HCT116 (cell line): Measurements from ENCODE around the gene COL4A1. TPM values are rescaled to one million over a fixed set of nuclear protein-coding genes. Genes with fewer than 3 reads are reported as not detected.

Experiments
- ATAC-seq: fragments of 200-7000 bp; cut with Tn5 transposase; 2 replicates; pipeline ENCODE4 v1.9.1; 2020; ENCODE audit warnings: mild to moderate bottlenecking, moderate library complexity
- BruUV-seq: library from RNA; stranded (reverse); fragments of 400-500 nt; replicated peaks from 2 replicates; lab custom pipeline; 2021; lab: Mats Ljungman, UMichigan
- CTCF ChIA-PET: fragments of 300-600 bp; sonication (Branson Sonifier 250); formaldehyde crosslinking; loops from one replicate; lab custom pipeline; 2021; ENCODE audit warnings: antibody characterized with exemption; lab: Charles Lee
- POLR2A ChIA-PET: fragments of 300-600, 350-600 bp; sonication (Branson Sonifier 250); formaldehyde crosslinking; loops from one replicate; lab custom pipeline; 2021; ENCODE audit warnings: antibody characterized with exemption; lab: Charles Lee
- RAD21 ChIA-PET, 2 experiments: fragments of 300-600 bp; sonication (Branson Sonifier 250); formaldehyde crosslinking; loops; one replicate each; lab custom pipeline; 2023; ENCODE audit warnings: low total read pairs in 2 of 2; ENCODE audit not compliant: uncharacterized antibody in 2 of 2, unreplicated experiment in 2 of 2, low non-redundant PET in 1 of 2; lab: Charles Lee
- DNase-seq: peaks from one replicate; pipeline ENCODE4 v3.0.0-alpha.2; 2010; ENCODE audit warnings: low read depth, low spot score
- H2AFZ ChIP-seq: fragments of 200-600 bp; shearing (Covaris generic), sonication (generic); 2 replicates; pipeline ENCODE4 v1.6.1; 2017; ENCODE audit warnings: low read depth, mixed run types, mixed read lengths, antibody characterized with exemption, low read length; ENCODE audit not compliant: poor library complexity, severe bottlenecking
- H3K27ac ChIP-seq: 2 replicates; pipeline ENCODE4 v1.5.1; 2012; ENCODE audit warnings: low read depth, low read length
- H3K27me3 ChIP-seq: fragments of 200-600 bp; sonication (generic); 2 replicates; pipeline ENCODE4 v1.6.1; 2016; ENCODE audit warnings: mixed run types, low read length, mixed read lengths; ENCODE audit not compliant: insufficient read depth
- H3K36me3 ChIP-seq, 2 experiments: fragments of 200-500 bp in 1 of 2; fragments of 200-600 bp in 1 of 2; sonication (Bioruptor generic) in 1 of 2; sonication (generic) in 1 of 2; 2 replicates each; pipeline versions ENCODE4 v1.5.1 to v1.6.1; 2014 to 2016; ENCODE audit warnings: low read length in 2 of 2, inconsistent platforms in 1 of 2, mixed read lengths in 1 of 2, mixed run types in 1 of 2; ENCODE audit not compliant: insufficient read depth in 2 of 2, control insufficient read depth in 1 of 2
- H3K4me1 ChIP-seq, 2 experiments: fragments of 200-600 bp in 1 of 2; sonication (generic) in 1 of 2; 2 replicates each; pipeline versions ENCODE4 v1.5.1 to v1.6.1; 2012 to 2017; ENCODE audit warnings: low read length in 2 of 2, inconsistent platforms in 1 of 2, mild to moderate bottlenecking in 1 of 2, mixed read lengths in 1 of 2, mixed run types in 1 of 2, moderate library complexity in 1 of 2; ENCODE audit not compliant: insufficient read depth in 2 of 2, control insufficient read depth in 1 of 2
- H3K4me2 ChIP-seq: fragments of 200-600 bp; sonication (generic); 2 replicates; pipeline ENCODE4 v1.6.1; 2017; ENCODE audit warnings: mixed run types, low read length, mixed read lengths
- H3K4me3 ChIP-seq, 2 experiments: fragments of 200-600 bp in 1 of 2; sonication (generic) in 1 of 2; replicated peaks in 1 of 2; 2 replicates each; pipeline ENCODE4 v1.5.1; 2011 to 2016; ENCODE audit warnings: low read length in 2 of 2, control low read depth in 1 of 2, low read depth in 1 of 2, mild to moderate bottlenecking in 1 of 2, mixed read lengths in 1 of 2, mixed run types in 1 of 2
- H3K79me2 ChIP-seq: fragments of 200-600 bp; sonication (generic); 2 replicates; pipeline ENCODE4 v1.6.1; 2017; ENCODE audit warnings: mild to moderate bottlenecking, mixed run types, low read length, moderate library complexity, mixed read lengths; ENCODE audit not compliant: insufficient read depth
- H3K9ac ChIP-seq: fragments of 200-600 bp; sonication (generic); 2 replicates; pipeline ENCODE4 v1.6.1; 2016; ENCODE audit warnings: low read length, mixed read lengths
- H3K9me2 ChIP-seq: fragments of 200-600 bp; sonication (generic), shearing (Covaris generic); 2 replicates; pipeline ENCODE4 v1.6.1; 2017; ENCODE audit warnings: mixed run types, mild to moderate bottlenecking, moderate library complexity; ENCODE audit not compliant: insufficient read depth
- H3K9me3 ChIP-seq, 2 experiments: fragments of 200-500 bp in 1 of 2; fragments of 200-600 bp in 1 of 2; sonication (Bioruptor generic) in 1 of 2; sonication (generic) in 1 of 2; 2 replicates each; pipeline ENCODE4 v1.6.1; 2014 to 2017; ENCODE audit warnings: low read length in 2 of 2, mixed read lengths in 2 of 2, inconsistent platforms in 1 of 2, low read depth in 1 of 2, mild to moderate bottlenecking in 1 of 2, mixed run types in 1 of 2, moderate library complexity in 1 of 2; ENCODE audit not compliant: control insufficient read depth in 1 of 2, insufficient read depth in 1 of 2
- H4K20me1 ChIP-seq: fragments of 200-600 bp; sonication (generic), shearing (Covaris generic); 2 replicates; pipeline ENCODE4 v1.6.1; 2017; ENCODE audit warnings: mixed run types, mild to moderate bottlenecking, moderate library complexity; ENCODE audit not compliant: insufficient read depth
- CEBPB ChIP-seq: IDR thresholded peaks from 2 replicates; pipeline ENCODE4 v1.6.1; 2012; ENCODE audit warnings: low read depth
- CTCF ChIP-seq, 3 experiments: fragments of 200-600 bp in 1 of 3; sonication (generic) in 1 of 3; IDR thresholded peaks in 2 of 3; conservative IDR thresholded peaks in 1 of 3; 2 replicates each; pipeline ENCODE4 v1.5.1; 2012 to 2017; ENCODE audit warnings: low read depth in 2 of 3, low read length in 2 of 3, antibody characterized with exemption in 1 of 3, borderline replicate concordance in 1 of 3, control low read depth in 1 of 3, mild to moderate bottlenecking in 1 of 3, mixed read lengths in 1 of 3, mixed run types in 1 of 3, moderate library complexity in 1 of 3; ENCODE audit not compliant: insufficient read depth in 1 of 3
- EGR1 ChIP-seq: IDR thresholded peaks from 2 replicates; pipeline ENCODE4 v1.6.1; 2012; ENCODE audit warnings: low read depth
- EZH2 ChIP-seq: fragments of 200-600 bp; sonication (generic); IDR thresholded peaks from 2 replicates; pipeline ENCODE4 v1.6.1; 2017; ENCODE audit warnings: antibody characterized with exemption, mixed run types
- EZH2phosphoT487 ChIP-seq: fragments of 200-600 bp; IDR thresholded peaks from 2 replicates; pipeline ENCODE4 v1.6.1; 2018; ENCODE audit warnings: antibody characterized with exemption, borderline replicate concordance
- FOSL1 ChIP-seq: IDR thresholded peaks from 2 replicates; pipeline ENCODE4 v1.6.1; 2012; ENCODE audit warnings: low read depth
- JUND ChIP-seq: IDR thresholded peaks from 2 replicates; pipeline ENCODE4 v1.6.1; 2012
- MAX ChIP-seq: IDR thresholded peaks from 2 replicates; pipeline ENCODE4 v1.6.1; 2012
- RAD21 ChIP-seq: IDR thresholded peaks from 2 replicates; pipeline ENCODE4 v1.6.1; 2012; ENCODE audit warnings: low read depth, mild to moderate bottlenecking
- SP1 ChIP-seq: IDR thresholded peaks from 2 replicates; pipeline ENCODE4 v1.6.1; 2012; ENCODE audit warnings: low read depth
- SRF ChIP-seq: IDR thresholded peaks from 2 replicates; pipeline ENCODE4 v1.6.1; 2012; ENCODE audit warnings: low read depth
- TCF7L2 ChIP-seq: IDR thresholded peaks from 2 replicates; pipeline ENCODE4 v1.7.0; 2011; ENCODE audit warnings: borderline replicate concordance, inconsistent platforms; ENCODE audit not compliant: insufficient read depth, insufficient read length; ENCODE audit errors: extremely low read depth
- ZFX ChIP-seq: fragments of 450-650 bp; IDR thresholded peaks from 2 replicates; pipeline ENCODE4 v1.6.1; 2017
- intact Hi-C: fragments of 100-400 bp; cut with micrococcal nuclease; formaldehyde crosslinking; loops from 2 replicates; pipeline ENCODE4 v1.10.0; 2022
- total RNA-seq: library from RNA; stranded (reverse); gene quantifications from one replicate; pipeline ENCODE4 v1.2.1, GENCODE V29; 2021; ENCODE audit not compliant: unreplicated experiment
- TF ChIP-seq, protein P1 (sequence below): IDR thresholded peaks from 2 replicates; pipeline ENCODE4 v1.6.1; 2012

COL4A1 gene
- total RNA-seq, 1 experiment from 2014 or later = 0.57 TPM

- Histone ChIP-seq H3K79me2 (no peaks in the 10 kb centered on the region), H2AFZ (peak overlapping the region; percentile 29), H3K4me3 (peak overlapping the region in 1 of 2 experiments; percentile 38; a peak in 2 of 4 replicates), H3K36me3 (no peaks in the 10 kb centered on the region), H4K20me1 (no peaks in the 10 kb centered on the region), H3K9me3 (no peaks in the 10 kb centered on the region), H3K9me2 (no peaks in the 10 kb centered on the region), H3K27me3 (peaks cover 13% of the 10 kb centered on the region; the same call in 1 of the 2 replicates), H3K9ac (0 out of 2 replicates have a peak overlapping the region, but pooled peaks have one; percentile 1), H3K4me1 (peaks cover 22% of the 10 kb centered on the region in 2 experiments), H3K4me2 (peak overlapping the region; percentile 65), H3K27ac (0 out of 2 replicates have a peak overlapping the region, but pooled peaks have one; percentile 63)
- TF ChIP-seq ZFX (no peak), FOSL1 (no peak), SP1 (no peak), EZH2phosphoT487 (no peak), MAX (no peak), EZH2 (no peak), CTCF (IDR thresholded peaks at IDR 0.05 in 2 of 3, conservative IDR thresholded peaks at IDR 0.05 in 1 of 3; ENCODE audit: borderline replicate concordance in 1 of 3, insufficient read depth in 1 of 3, low read depth in 2 of 3, low read length in 2 of 3) (no peak), CEBPB (no peak), JUND (no peak), EGR1 (no peak), TCF7L2 (no peak), RAD21 (no peak), SRF (no peak)
- TF ChIP-seq, protein P1, sequence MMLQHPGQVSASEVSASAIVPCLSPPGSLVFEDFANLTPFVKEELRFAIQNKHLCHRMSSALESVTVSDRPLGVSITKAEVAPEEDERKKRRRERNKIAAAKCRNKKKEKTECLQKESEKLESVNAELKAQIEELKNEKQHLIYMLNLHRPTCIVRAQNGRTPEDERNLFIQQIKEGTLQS = no peak
- CTCF ChIA-PET = no interaction called here
- RAD21 ChIA-PET = no interaction called here
- POLR2A ChIA-PET = no interaction called here
- DNase-seq (no peak), ATAC-seq (no peak)
- intact Hi-C loops = no loop called here
- no TSS peak for BruUV-seq
Measured at GRCh38 chr13:110320645-110321044, 13.7 kb upstream of the COL4A1 start.
